Stimulated activated naive B cell treated with anti-CD40 and anti-IgM and Interleukin-4, amounts not matched to agents 10 μg/mL and 1 μg/mL and 100 μg/mL, for 72 hours (primary cell): ENCODE data around the gene LYRM2.

ENCODE experiments used
- ATAC-seq, 2 donors: fragments of 150-1000 bp; cut with Tn5 transposase; replicated peaks; 2 replicates each; pipeline ENCODE4 v1.10.0; 2021; ENCODE audit warnings: moderate library complexity in 1 of 2
- DNase-seq: peaks from one replicate; pipeline ENCODE4 v3.0.0; 2021
- H3K27ac Mint-ChIP-seq: one replicate; pipeline ENCODE4 v1.8.0; 2022; ENCODE audit warnings: mild to moderate bottlenecking, mixed read lengths
- H3K27me3 Mint-ChIP-seq, 2 donors: one replicate each; pipeline ENCODE4 v1.8.0; 2022; ENCODE audit warnings: mixed read lengths in 2 of 2
- H3K36me3 Mint-ChIP-seq, 2 donors: one replicate each; pipeline ENCODE4 v1.8.0; 2022; ENCODE audit warnings: mixed read lengths in 2 of 2, mild to moderate bottlenecking in 1 of 2
- H3K4me1 Mint-ChIP-seq, 2 donors: one replicate each; pipeline ENCODE4 v1.8.0; 2022; ENCODE audit warnings: mixed read lengths in 2 of 2, mild to moderate bottlenecking in 1 of 2
- H3K4me3 Mint-ChIP-seq, 2 donors: one replicate each; pipeline ENCODE4 v1.8.0; 2022; ENCODE audit warnings: mild to moderate bottlenecking in 2 of 2, mixed read lengths in 2 of 2, moderate library complexity in 1 of 2
- H3K9me3 Mint-ChIP-seq, 2 donors: one replicate each; pipeline ENCODE4 v1.8.0; 2022; ENCODE audit warnings: mixed read lengths in 2 of 2, mild to moderate bottlenecking in 1 of 2

The LYRM2 gene

GRCh38 chr6:89596484-89596883, 42.1 kb downstream of the LYRM2 start:
- peak overlapping the region in 1 of 2 donors; percentile 20 for H3K4me3 Mint-ChIP-seq
- DNase-seq (no peak), ATAC-seq (peak; percentile 22 to 33)
- peak overlapping the region; percentile 97 for H3K27ac Mint-ChIP-seq
- no peaks in the 10 kb centered on the region for H3K27me3 Mint-ChIP-seq
- H3K36me3 Mint-ChIP-seq: peaks cover 10 to 23% of the 10 kb centered on the region in 2 donors
- peaks cover 41 to 54% of the 10 kb centered on the region in 2 donors for H3K4me1 Mint-ChIP-seq
- H3K9me3 Mint-ChIP-seq: peaks cover 4% of the 10 kb centered on the region in 2 donors

- H3K36me3 Mint-ChIP-seq: peaks cover 10 to 23% of the 10 kb centered on the region in 2 donors
- peaks cover 4% of the 10 kb centered on the region in 2 donors for H3K9me3 Mint-ChIP-seq
- DNase-seq (peak; percentile 39), ATAC-seq (peak; percentile 97 to 98)
- H3K4me3 Mint-ChIP-seq: peak overlapping the region; percentile 20 to 42
- peak overlapping the region; percentile 97 for H3K27ac Mint-ChIP-seq
- H3K27me3 Mint-ChIP-seq: no peaks in the 10 kb centered on the region
- peaks cover 41 to 54% of the 10 kb centered on the region in 2 donors for H3K4me1 Mint-ChIP-seq
These were observed 42.5 kb downstream of the LYRM2 start for GRCh38 chr6:89596056-89596455.

GRCh38 chr6:89591745-89592144, 46.8 kb downstream of the LYRM2 start:
- H3K27me3 Mint-ChIP-seq: no peaks in the 10 kb centered on the region
- DNase-seq (no peak), ATAC-seq (no peak)
- peaks cover 7 to 19% of the 10 kb centered on the region in 2 donors for H3K36me3 Mint-ChIP-seq
- H3K9me3 Mint-ChIP-seq: peaks cover 0 to 2% of the 10 kb centered on the region in 2 donors
- no peak overlapping the region for H3K4me3 Mint-ChIP-seq
- H3K4me1 Mint-ChIP-seq: peaks cover 25 to 31% of the 10 kb centered on the region in 2 donors
- H3K27ac Mint-ChIP-seq: no peak overlapping the region

- Mint-ChIP-seq H3K4me3 (no peak overlapping the region), H3K27me3 (no peaks in the 10 kb centered on the region), H3K4me1 (peaks cover 11 to 15% of the 10 kb centered on the region in 2 donors), H3K36me3 (peaks cover 0 to 8% of the 10 kb centered on the region in 2 donors), H3K9me3 (no peaks in the 10 kb centered on the region), H3K27ac (no peak overlapping the region)
- ATAC-seq (no peak), DNase-seq (no peak)
These were observed 48.4 kb downstream of the LYRM2 start for GRCh38 chr6:89590133-89590532.

- no peaks in the 10 kb centered on the region for H3K9me3 Mint-ChIP-seq
- ATAC-seq (no peak), DNase-seq (no peak)
- peaks cover 0 to 8% of the 10 kb centered on the region in 2 donors for H3K36me3 Mint-ChIP-seq
- no peak overlapping the region for H3K4me3 Mint-ChIP-seq
- no peak overlapping the region for H3K27ac Mint-ChIP-seq
- H3K27me3 Mint-ChIP-seq: no peaks in the 10 kb centered on the region
- H3K4me1 Mint-ChIP-seq: peaks cover 10 to 13% of the 10 kb centered on the region in 2 donors
These were observed 49.1 kb downstream of the LYRM2 start for GRCh38 chr6:89589297-89590025.

GRCh38 chr6:89585154-89585553, 53.4 kb downstream of the LYRM2 start:
- ATAC-seq (no peak), DNase-seq (no peak)
- Mint-ChIP-seq H3K9me3 (no peaks in the 10 kb centered on the region), H3K36me3 (peaks cover 0 to 5% of the 10 kb centered on the region in 2 donors), H3K4me3 (no peak overlapping the region), H3K27ac (no peak overlapping the region), H3K27me3 (no peaks in the 10 kb centered on the region), H3K4me1 (peaks cover 14 to 18% of the 10 kb centered on the region in 2 donors)

DNA sequence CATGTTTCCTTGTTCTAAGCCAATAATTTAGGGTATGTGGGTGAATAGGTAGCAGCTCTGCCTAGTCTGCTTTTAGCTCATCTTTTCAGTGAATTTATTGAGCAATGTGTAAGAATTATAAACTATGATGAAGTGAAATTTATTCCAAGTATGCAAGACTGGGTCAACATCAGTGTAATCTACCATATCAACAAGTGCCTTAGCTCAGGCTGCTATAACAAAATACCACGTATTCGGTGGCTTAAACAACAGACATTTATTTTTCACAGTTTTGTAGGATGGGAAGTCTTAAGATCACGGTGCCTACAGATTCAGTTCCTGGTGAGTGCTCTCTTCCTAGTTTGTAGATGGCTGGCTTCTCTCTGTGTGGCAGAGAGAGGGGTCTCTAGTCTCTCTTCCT, 54.0 kb downstream of the LYRM2 start:
- Mint-ChIP-seq H3K9me3 (no peaks in the 10 kb centered on the region), H3K27ac (no peak overlapping the region), H3K36me3 (peaks cover 0 to 5% of the 10 kb centered on the region in 2 donors), H3K4me1 (peaks cover 14 to 18% of the 10 kb centered on the region in 2 donors), H3K27me3 (no peaks in the 10 kb centered on the region), H3K4me3 (no peak overlapping the region)
- DNase-seq: no peak
- no peak for ATAC-seq

DNA sequence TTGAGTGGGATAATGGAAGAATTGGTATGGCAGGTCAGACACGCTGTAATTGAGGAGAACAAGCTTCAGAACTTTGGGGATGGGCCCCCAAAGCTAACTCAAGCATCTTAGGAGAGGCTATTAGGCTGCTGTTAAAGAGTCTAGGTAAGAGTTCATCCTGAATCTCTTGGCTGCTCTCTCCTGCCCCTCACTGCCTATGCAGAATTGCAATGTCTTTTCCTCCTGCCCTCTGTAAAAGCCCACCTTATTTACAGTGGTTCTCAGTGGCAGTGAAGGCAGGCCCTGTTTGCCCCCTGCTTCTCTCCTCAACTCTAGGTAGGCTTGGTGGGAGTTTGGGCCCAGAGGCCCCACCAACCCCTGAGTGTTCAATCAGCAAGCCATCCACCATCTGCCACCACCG, 55.0 kb downstream of the LYRM2 start:
- ATAC-seq (peak; percentile 21 to 26), DNase-seq (no peak)
- H3K4me1 Mint-ChIP-seq: peaks cover 14 to 18% of the 10 kb centered on the region in 2 donors
- peaks cover 0 to 5% of the 10 kb centered on the region in 2 donors for H3K36me3 Mint-ChIP-seq
- H3K4me3 Mint-ChIP-seq: no peak overlapping the region
- no peaks in the 10 kb centered on the region for H3K27me3 Mint-ChIP-seq
- H3K27ac Mint-ChIP-seq: no peak overlapping the region
- H3K9me3 Mint-ChIP-seq: no peaks in the 10 kb centered on the region

GRCh38 chr6:89582669-89583325, 55.8 kb downstream of the LYRM2 start:
- Mint-ChIP-seq H3K36me3 (peaks cover 0 to 5% of the 10 kb centered on the region in 2 donors), H3K9me3 (no peaks in the 10 kb centered on the region), H3K27ac (peak overlapping the region; percentile 4), H3K27me3 (no peaks in the 10 kb centered on the region), H3K4me1 (peaks cover 14 to 18% of the 10 kb centered on the region in 2 donors), H3K4me3 (no peak overlapping the region)
- DNase-seq (peak; percentile 24), ATAC-seq (peak; percentile 88 to 94)

- DNase-seq (no peak), ATAC-seq (no peak)
- H3K9me3 Mint-ChIP-seq: no peaks in the 10 kb centered on the region
These were observed 56.9 kb downstream of the LYRM2 start for GRCh38 chr6:89581689-89582088.

DNA sequence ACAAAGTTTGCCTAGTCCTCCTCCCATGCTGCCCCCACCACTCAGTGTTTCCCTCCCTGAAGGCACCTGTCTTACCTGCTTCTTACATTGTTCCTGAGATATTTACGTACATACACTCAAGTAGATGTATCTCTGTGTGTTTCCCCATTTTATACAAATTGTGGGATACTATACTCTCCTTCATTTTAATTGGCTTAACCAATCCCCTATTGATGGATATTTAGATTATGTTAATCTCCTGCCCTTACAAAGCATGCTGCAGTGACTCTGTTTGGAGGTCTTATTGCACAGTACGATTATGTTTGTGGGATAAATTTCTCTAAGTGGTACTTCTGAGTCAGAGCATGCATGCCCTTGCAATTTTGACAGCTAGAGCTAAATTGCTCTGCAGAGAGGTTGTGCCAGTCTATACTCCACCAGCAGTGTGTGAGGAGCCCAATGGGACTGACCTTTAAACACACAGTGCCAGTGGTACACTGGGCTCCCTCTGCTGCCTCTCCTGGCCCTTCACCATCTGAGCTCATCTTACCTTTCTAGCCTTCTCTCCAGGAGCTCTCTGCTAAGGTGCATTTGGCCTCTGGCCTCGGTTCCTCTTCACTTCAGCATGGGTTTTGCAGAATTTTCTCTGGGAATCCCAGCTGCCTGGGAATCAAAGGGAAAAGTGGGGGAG, 57.4 kb downstream of the LYRM2 start:
- H3K9me3 Mint-ChIP-seq: no peaks in the 10 kb centered on the region
- DNase-seq (no peak), ATAC-seq (no peak)
- no peak overlapping the region for H3K4me3 Mint-ChIP-seq
- H3K27me3 Mint-ChIP-seq: peaks cover 0 to 6% of the 10 kb centered on the region in 2 donors
- no peak overlapping the region for H3K27ac Mint-ChIP-seq
- peaks cover 14 to 19% of the 10 kb centered on the region in 2 donors for H3K4me1 Mint-ChIP-seq
- peaks cover 2 to 9% of the 10 kb centered on the region in 2 donors for H3K36me3 Mint-ChIP-seq

More at GRCh38 chr6:89581689-89582088, 56.9 kb downstream of the LYRM2 start:
- H3K4me1 Mint-ChIP-seq: peaks cover 14 to 18% of the 10 kb centered on the region in 2 donors
- H3K27me3 Mint-ChIP-seq: peaks cover 0 to 2% of the 10 kb centered on the region in 2 donors
- peaks cover under 1 to 6% of the 10 kb centered on the region in 2 donors for H3K36me3 Mint-ChIP-seq
- no peak overlapping the region for H3K27ac Mint-ChIP-seq
- H3K4me3 Mint-ChIP-seq: no peak overlapping the region

DNA sequence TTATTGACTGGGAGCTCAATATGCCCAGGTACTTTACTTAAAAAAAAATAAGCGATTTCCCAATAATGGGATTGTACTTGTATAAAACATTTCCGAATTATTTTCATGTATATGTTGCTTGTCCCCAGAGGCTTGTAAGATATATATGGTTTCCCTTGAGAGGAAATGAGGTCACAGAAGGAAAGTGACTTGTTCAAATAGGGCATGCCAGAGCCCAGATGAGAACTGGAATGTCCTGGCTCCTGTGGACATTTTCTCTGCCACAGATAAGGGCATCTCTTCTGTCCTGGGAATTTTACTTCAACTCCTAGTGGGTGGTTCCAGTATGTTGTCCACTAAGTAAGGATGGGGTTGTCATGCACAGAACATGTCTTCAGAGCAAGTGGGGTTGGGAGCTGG, 63.0 kb downstream of the LYRM2 start:
- Mint-ChIP-seq H3K36me3 (peaks cover 2 to 5% of the 10 kb centered on the region in 2 donors), H3K9me3 (peaks cover 0 to 2% of the 10 kb centered on the region in 2 donors), H3K27ac (no peak overlapping the region), H3K27me3 (peaks cover 0 to 6% of the 10 kb centered on the region in 2 donors), H3K4me3 (no peak overlapping the region), H3K4me1 (peaks cover 7 to 17% of the 10 kb centered on the region in 2 donors)
- DNase-seq (no peak), ATAC-seq (peak; percentile 39 to 44)

DNA sequence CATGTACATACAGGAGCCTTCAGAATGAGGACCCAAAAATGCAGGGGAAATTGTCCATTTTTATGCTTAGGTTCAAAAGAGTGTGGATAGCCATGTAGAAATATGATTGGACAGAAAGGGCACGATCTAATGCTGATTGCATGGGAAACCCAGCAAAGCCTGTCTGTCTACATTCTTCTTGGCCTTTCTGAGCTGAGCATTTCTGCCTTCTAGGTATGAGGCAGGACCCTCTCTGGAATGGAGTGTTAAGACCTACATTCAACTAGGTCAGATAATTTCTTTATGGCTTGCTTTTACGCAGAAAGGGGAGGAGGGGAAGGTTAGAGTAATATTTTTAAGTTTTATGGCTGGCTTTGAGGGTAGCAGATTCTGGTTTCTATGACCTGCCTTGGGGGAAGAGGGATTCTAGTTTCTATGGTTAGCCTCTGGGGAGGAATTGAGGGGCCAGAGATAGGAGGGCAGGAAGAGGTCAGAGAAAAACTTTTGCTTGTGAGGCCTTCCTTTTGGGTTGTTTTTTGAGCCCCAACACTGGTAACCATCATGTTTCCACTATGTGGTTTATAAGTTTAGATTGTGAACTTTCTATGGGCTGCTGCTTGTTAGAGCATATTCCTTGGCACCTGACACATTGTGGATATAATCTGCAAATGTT, 63.5 kb downstream of the LYRM2 start:
- Mint-ChIP-seq H3K4me3 (no peak overlapping the region), H3K36me3 (peaks cover 2 to 7% of the 10 kb centered on the region in 2 donors), H3K27ac (no peak overlapping the region), H3K9me3 (peaks cover 0 to 2% of the 10 kb centered on the region in 2 donors), H3K27me3 (peaks cover 0 to 6% of the 10 kb centered on the region in 2 donors), H3K4me1 (peaks cover 7 to 20% of the 10 kb centered on the region in 2 donors)
- no peak for DNase-seq
- ATAC-seq: peak; percentile 62 to 66
